AG08395 (cell line): ENCODE results near the gene BPIFB2.

Source experiments
- DNase-seq: peaks from one replicate; pipeline ENCODE4 v3.0.0; 2012; ENCODE audit warnings: mixed read lengths, low spot score

The BPIFB2 gene

DNA sequence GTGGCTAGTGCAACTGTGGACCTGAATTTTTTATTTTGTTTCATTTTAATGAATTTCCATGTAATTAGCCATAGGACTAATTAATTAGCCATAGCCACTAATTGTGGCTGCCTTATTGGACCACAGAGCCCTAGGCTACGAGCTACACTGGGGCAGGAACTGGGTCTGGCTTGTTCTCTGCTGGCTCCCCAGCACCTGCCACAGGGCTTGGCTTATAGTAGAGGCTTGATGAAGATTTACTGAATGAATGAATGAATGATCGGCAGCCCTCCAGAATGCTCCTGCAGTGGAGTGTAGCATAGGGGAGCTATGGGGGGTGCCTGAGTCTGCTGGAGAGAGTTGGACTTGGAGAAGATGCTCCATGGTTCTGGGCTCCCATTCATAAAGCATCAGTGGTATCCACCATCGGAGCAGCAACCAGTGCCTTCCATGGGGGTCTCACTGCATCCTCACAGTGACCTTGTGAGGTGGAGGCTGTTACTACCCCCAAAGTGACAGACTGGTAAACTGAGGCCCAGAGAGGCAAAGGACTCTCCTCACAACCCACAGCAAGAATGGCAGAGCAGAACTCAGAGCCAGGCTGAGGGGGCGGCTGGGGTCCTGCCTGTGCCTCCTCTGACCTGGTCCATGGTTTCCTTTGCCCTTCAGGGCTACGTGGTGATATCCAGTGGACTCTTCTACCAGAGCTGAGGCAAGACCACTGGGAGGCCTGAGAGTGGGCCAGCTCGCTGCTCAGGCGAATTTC lies 15.4 kb downstream of the BPIFB2 start:
- no peak for DNase-seq

DNA sequence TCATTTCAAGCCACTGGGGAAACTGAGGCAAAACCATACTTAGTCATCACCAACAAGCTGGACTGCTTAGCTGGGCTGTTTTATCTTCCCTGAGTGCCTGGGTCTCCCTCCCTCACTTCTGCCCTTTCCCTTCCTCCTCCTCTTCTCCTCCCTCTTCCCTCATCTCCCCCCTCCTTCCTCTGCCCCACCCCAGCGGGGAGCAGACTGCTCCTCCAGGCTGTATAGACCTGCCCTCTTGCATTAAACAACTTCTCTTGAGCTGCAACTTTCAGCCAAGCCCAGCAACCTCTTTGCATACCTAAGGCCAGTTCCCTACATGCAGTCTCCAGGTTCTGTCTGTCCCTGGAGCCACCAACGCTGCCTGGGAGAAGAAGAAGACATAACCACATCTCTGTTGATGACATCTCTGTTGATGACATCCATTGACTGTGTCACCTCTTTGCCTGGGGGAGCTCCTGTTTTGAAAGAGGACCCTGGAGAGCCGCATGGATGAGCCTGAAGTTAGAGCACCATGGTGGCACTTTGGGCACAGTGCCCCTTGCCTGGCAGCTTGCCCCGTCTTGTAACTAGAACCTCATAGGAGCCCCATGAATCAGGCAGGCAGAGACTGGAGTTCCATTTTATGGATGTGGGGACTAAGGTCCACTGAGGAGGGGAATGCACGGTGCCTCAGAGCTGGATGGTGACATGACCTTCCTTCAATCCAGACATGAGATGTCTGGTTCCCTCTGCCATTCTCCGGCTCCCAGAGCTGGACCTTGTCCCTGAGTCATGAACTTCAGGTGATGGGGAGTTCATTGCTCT lies 16.1 kb downstream of the BPIFB2 start:
- no peak for DNase-seq

DNA sequence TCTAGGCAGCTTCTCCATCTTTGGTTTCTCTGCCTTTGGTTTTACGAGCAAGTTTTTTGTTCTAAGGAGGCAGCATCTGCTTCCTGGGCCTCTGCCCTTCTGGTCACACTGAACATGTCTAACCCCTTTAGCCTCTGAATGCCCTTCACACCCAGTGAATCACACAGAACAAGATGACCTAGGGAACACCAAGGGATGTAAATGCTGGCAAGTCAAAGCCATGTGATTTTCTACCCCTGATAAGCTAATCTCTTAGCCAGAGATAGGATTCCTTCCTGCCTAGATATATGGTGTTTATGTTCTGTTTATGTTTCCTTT lies 16.7 kb downstream of the BPIFB2 start:
- DNase-seq, result no peak

DNA sequence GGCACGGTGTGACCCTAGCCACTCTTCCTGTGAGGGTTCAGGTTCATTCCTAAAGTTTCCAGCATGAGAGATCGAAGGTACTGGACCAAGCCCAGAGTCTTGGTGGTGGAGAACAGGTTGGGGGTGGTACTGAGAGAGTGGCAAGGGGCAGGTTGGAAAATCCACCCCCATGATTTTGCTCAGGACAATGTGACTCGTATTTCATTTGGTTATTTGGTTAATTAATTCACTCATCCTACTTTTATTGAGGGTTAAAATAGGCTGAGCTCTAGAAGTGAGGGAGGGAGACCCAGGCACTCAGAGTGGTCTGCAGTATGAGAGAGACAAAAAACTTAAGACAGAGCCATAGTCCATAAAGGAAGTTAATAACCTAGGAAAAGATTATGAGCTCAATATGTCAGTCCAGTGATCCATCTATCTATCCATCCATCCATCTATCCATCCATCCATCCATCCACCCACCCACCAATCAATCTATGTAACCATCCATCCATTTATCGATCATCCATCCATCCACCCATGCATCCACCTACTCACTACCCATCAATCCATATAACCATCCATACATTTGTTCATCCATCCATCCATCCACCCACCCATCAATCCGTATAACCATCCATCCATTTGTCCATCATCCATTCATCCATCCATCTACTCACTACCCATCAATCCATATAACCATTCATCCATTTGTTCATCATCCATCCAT lies 17.3 kb downstream of the BPIFB2 start:
- no peak for DNase-seq

DNA sequence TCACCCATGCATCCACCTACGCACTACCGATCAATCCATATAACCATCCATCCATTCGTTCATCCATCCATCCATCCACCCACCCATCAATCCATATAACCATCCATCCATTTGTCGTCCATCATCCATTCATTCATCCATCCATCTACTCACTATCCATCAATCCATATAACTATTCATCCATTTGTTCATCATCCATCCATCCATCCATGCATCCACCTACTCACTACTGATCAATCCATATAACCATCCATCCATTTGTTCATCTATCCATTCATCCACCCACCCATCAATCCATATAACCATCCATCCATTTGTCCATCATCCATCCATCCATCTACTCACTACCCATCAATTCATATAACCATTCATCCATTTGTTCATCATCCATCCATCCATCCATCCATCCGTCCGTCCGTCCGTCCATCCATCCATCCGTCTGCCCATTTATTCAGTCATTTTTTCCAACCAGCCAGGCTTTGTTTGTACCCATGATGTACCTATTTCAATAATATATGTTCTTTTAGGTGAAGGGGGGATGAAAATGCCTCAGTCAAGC lies 17.9 kb downstream of the BPIFB2 start:
- no peak for DNase-seq

DNA sequence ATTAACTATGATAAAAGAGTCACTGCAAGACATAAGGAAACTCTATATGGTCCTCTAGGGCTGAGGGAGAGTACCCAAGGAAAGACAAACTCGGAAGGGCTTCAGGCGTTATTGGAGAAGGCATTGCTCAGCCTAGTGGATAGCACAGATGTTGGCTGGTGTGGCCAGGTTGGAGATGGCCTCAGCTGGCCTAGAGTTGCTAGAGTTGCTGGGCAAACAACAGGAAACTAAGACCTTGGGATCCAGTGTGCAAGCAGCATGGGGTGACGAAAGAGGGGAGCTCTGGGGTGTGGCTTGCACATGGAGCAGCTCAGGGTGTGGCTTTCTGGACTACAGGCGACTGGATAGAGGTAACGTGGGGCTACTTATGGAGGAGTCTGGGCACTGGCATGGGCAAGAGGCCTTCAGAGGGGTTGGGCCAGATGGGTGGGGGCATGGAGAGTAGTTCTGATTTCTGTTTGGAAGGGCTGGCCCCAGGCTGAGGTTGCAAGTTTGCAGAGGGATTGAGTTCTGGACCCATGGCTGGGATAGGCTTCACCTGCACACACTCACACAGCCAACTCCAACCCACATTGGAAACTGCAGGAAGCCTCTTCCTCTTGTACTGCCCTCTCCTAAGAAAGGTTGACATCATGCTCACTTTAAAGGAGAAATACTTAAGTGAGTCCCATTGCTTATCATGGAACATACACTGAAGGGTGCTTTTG lies 18.7 kb downstream of the BPIFB2 start:
- DNase-seq, result no peak

DNA sequence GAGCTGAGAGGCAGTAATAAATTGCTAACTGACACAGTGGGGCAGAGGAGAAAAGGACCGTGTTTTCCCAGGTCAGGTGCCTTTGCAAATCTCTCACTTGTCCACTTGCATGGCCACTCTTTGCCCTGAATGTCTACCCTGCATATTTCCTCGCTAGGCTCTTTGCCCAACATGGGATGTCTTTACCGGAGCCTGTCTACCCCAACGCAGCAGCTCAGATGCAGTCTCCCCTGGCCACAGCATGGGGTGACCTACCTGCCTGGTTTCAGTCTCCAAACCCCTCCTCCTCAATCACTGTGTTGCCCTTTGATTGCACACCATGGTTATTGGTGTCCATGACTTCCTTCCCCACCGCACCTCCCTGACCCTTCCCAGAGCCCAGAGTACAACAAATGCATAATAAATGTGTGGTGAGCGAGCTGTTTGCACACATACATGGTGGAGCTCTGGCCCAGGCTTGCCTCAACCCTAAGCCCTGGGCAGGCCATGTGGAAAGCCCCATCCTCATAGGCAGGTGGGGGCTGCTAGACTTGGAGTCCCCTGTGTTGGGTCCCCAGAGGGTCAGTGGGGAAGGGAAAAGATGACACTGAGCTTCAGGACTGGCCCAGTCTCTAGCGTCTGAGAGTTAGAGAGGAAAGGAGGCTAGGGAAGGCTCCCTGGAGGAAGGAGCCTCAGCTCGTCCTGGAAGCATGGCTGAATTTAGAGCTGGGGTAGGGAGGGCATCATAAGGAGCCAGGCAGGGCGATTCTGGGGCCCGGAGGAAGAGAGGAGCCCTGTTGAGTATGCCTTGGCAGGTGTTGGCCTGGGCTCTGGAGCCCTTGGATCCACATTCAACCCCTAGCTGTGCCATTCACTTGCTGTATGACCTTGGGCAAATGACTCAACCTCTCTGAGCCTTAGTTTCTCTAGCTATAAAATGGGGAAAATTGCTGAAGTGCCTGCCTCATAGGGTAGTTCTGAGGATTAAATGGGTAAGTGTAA lies 19.6 kb downstream of the BPIFB2 start:
- DNase-seq, result no peak

DNA sequence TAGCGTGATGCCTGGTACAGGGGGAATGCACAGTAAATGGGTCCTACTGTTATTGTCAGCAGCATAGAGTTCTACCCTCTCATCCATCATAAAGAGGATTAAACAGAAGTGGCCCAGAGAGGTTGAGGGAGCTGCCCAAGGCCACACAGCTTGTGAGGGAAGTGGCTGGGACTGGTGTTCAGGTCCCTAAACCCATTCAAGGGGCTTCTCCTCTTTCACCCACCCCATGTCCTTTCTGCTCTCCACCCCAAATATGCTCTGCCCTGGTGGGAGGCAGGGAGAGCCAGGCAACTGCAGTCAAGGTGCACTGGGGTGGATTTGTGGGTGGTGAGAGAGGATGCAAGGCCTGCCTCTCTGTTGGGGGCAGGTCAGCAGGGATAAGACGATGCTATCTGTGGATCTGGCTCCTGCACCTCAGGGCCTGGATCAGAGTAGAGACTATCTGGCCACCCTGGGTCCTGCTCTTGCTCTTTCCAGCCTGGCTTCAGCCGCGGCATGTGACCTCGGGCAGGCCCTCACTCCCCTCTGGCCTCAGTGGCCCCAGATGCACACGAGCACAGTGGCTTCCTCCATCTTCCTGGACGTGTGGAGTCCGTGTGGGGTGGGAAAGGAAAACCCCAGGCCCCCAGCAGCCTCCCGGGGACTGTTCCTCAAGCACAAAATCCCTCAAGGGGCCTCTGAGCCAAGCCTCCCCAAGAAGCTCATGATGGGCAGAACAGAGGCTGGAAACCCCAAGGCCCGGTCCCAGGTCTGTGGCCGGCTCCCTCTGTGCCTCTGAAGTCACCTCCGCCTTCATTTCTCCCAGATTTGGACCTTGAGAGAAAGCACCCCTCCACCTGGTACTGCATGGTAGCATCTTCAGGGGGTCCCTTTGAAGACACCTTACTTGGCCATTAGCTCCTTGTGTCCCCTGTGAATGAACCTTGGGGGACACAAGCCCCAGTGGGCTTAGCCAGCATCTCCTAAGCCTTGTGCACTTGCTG lies 20.6 kb downstream of the BPIFB2 start:
- DNase-seq, result no peak

DNA sequence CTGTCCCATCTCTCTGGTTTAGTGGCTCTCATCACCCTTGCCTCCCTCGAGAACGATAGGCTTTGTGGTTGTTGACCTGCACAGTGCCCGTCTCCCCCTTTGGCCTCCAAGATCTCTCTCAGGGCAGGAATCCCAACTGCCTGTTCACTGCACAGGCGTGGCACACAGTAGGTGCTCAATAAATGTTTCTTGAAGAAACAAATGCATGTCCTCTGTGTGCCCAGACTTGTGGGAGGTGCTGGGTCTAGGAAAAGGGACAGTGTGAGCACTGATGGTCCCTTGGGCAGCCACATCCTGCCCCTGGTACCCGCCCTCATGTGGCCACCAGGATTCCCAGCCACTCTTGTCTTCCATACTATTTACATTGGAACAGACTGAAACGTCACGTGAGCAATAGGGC lies 21.4 kb downstream of the BPIFB2 start:
- no peak for DNase-seq

DNA sequence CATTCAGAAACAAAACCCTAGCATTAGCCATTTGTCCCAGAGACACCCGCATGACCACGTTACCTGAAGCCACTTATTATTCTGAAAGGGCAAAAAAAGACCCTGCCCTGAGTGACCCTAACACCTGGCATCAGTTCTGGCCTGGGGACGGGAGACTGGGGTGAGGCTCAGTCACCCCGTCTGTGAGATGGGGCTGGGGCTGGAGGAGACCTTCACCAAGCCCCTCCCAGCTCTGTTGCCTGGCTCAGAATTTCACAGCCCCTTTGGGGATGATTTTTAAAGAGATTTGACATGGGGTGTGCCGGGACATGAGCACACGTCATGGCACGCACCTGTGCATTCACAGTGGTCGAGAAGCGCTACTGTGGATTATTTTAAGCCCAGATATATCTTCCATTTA lies 22.6 kb downstream of the BPIFB2 start:
- DNase-seq, result no peak

DNA sequence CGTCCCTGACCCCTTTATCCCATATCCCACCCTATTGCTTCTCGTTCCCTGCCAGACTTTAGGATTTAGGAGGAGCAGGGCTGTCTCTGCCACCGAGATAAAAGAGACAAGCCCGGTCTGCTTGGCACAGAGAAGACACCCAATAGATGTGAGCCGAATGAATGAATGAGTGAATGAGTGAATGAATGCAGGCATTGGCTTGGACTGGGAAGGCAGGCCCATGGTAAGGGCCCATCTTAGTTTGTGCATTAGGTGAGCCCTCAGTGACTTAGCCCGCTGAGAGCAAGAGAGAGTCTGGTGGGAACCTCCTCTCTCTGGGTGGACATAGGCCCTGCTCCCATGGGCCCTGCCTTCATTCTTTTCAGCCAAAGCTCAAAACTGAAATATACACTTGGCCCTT lies 23.1 kb downstream of the BPIFB2 start:
- no peak for DNase-seq

DNA sequence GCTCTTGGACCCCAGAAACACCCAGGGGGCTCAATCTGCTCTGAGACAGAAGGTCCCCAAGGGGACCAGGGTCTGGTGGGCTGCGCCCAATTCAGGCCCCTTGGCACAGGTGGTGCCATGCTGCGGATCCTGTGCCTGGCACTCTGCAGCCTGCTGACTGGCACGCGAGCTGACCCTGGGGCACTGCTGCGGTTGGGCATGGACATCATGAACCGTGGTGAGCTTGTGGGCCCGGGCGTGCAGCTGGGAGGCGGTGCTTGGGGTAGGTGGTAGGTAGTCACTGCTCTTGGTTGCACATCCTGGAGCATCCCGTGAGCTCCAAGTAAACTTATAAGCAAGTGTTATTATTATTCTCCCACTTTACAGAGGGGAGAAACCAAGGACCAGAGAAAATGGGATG lies 24.0 kb downstream of the BPIFB2 start, which contains the start of gene BPIFB6:
TSS of gene BPIFB6 (plus strand) at position 118 of the 400 bp plus-strand sequence. CDS start at position 118, 0 bp downstream.
- DNase-seq, result no peak

DNA sequence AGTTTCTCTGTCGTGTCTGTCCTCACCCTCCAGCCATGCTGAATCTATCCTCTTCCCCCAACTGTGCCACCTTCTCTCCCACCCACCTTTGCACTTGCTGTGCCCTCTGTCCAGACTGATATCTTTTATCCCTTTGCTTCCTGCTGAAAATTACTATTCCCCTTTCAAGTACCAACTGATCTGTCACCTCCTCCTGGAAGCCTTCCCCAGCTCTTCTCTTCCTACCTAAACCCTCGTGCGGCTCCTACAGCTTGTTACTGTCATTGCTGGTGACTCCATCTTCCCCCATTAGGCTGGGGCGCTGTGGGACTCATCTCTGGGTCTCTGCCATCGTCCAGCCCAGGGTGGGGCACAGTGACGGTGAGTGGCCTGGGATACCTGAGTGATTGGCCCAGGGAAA lies 25.1 kb downstream of the BPIFB2 start:
- DNase-seq, result no peak

DNA sequence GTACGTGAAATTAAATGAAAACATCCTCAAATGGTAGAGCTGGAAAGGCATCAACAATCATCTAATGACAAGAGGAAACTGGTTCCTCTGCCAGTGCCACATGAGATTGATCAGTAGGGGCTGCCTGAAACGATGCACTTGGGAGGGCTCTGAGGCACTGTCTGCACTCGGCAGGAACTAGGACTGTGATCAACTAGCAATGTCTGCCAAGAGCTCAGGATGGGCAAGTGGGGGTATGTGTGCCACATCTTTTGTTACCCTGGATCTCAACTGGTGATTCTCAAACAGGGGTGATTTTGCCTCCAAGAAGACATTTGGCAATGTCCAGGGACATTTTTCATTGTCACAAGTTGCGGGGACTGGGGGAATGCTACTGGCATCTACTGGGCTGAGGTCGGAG lies 25.9 kb downstream of the BPIFB2 start:
- DNase-seq, result no peak

DNA sequence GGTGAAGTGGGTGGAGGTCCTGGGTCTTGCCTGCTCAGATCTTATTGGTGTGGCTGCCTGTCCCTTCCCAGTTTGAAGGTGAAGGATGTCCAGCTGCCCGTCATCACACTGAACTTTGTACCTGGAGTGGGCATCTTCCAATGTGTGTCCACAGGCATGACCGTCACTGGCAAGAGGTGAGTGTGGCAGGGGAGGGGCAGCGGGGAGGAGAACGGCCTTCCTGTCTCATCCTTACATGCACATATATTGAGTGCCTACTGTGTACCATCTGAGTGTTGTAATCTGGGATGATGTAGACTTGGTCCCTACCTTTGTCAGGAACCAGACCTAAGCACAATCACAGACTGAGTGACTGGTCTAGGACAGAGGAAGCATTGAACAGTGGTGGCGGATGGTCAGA lies 26.6 kb downstream of the BPIFB2 start:
- DNase-seq, result no peak

DNA sequence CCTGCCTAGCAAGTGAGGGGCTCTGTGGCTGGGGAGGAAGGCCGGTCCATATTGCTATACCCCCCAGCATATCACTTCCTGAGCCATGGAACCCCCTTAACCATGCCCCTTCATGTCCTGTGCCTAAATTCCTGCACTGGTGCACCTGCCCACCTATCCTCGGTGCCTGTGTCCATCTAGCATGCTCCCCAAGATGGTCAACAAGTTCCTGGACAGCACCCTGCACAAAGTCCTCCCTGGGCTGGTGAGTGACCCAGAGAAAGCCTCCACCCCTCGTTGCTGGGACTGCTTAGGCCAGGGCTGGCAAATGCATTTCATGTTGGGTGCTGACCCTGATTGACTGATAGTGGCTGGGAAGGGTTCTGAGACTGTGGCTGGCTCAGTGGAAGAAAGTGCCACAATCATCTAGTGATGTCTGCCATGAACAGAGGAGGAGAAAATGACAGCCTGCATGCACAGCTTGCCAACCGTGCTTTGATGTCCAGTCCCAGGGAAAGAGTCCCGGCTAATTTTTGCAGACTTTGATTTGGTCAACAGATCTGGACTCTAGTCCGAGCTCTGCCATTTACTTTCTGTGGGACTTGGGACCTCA lies 27.5 kb downstream of the BPIFB2 start:
- no peak for DNase-seq

DNA sequence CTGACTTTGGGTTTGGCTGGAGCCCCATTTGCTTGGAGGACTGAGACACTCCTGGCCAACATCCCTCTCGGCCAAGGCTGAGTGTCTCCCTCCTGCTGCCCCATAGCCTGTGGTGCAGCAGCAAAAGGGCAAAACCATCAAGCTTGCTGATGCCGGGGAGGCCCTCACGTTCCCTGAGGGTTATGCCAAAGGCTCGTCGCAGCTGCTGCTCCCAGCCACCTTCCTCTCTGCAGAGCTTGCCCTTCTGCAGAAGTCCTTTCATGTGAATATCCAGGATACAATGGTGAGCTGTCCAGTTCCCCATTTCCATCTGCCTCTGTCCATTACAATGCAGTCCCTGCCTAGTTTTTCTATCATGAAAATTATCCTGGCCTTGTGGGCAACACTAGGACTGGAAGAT lies 30.0 kb downstream of the BPIFB2 start:
- DNase-seq, result no peak

DNA sequence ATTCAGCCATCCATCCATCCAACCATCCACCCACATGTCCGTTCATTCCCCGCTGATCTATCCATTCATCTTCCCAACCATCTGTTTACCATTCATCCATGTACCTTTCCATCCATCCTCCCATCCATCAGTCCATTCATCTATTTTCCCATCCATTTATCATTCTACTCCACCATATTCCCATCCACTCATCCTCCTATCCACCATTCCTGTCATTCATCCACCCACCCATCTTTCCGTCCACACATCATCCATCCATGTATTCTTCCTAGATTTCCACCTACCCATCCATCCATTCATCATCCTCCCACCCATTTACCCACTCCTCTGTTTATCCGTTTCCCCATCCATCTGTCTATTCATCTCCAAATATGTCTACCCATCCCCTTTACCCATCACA lies 30.7 kb downstream of the BPIFB2 start:
- DNase-seq, result no peak

DNA sequence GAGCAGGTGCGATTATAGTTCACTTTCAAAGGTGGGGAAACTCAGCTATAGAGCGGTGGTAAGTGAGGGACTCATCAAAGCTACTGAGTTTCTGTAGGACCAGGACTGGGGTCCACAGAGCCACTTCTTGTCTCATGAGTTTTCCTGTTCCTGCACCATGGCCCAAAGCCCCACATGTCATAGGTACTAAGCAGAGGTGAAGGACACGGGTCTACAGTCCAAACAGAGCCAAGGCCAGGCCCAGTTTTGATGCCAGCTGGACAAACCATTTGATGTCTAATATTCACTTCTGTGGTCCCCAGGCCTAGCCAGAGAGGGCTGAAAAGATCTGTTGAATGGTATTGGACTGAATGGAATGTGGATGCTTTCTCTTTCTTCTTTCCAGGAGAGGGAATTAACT lies 34.9 kb downstream of the BPIFB2 start:
- DNase-seq, result no peak
